HepG2 (cell line): ENCODE results near the gene LMAN2. TPM values are rescaled to one million over a fixed set of nuclear protein-coding genes. Genes with fewer than 3 reads are reported as not detected.
A peak's percentile ranks its signal among the peaks of the same experiment; 100 is the strongest.

ENCODE experiments used
- CEBPG ChIP-seq: IDR thresholded peaks from 2 replicates; pipeline ENCODE4 v1.6.1; 2016
- CREM ChIP-seq, 2 experiments: sonication (generic) in 1 of 2; formaldehyde crosslinking in 1 of 2; IDR thresholded peaks; 2 replicates each; pipeline versions ENCODE4 v1.4.0 to v1.6.1; 2016 to 2020; ENCODE audit warnings: antibody characterized with exemption in 1 of 2, mild to moderate bottlenecking in 1 of 2, missing genetic modification reagents in 1 of 2
- FOXO1 ChIP-seq: sonication (generic); formaldehyde crosslinking; IDR thresholded peaks from 2 replicates; pipeline ENCODE4 v1.4.0; 2020; ENCODE audit warnings: missing genetic modification reagents
- FOXP1 ChIP-seq, 2 experiments: fragments of 450-650 bp in 1 of 2; IDR thresholded peaks; 2 replicates each; pipeline ENCODE4 v1.6.1; 2017 to 2018; ENCODE audit warnings: antibody characterized with exemption in 1 of 2
- MAFG ChIP-seq: sonication (generic); formaldehyde crosslinking; IDR thresholded peaks from 2 replicates; pipeline ENCODE4 v1.5.1; 2020; ENCODE audit warnings: mild to moderate bottlenecking, missing genetic modification reagents
- MLLT10 ChIP-seq: sonication (generic); formaldehyde crosslinking; IDR thresholded peaks from 2 replicates; pipeline ENCODE4 v1.4.0; 2020; ENCODE audit warnings: missing genetic modification reagents
- PRMT3 ChIP-seq: sonication (generic); formaldehyde crosslinking; IDR thresholded peaks from 2 replicates; pipeline ENCODE4 v1.8.1; 2022; ENCODE audit warnings: low read depth, mild to moderate bottlenecking, moderate library complexity, missing genetic modification reagents, borderline replicate concordance
- SP4 ChIP-seq: sonication (generic); formaldehyde crosslinking; IDR thresholded peaks from 2 replicates; pipeline ENCODE4 v1.8.1; 2023; ENCODE audit warnings: mild to moderate bottlenecking, missing genetic modification reagents
- TBX3 ChIP-seq: fragments of 450-650 bp; IDR thresholded peaks from 2 replicates; pipeline ENCODE4 v1.6.1; 2017; ENCODE audit warnings: antibody characterized with exemption, mild to moderate bottlenecking, inconsistent platforms, borderline replicate concordance
- ZFP62 ChIP-seq: sonication (generic); formaldehyde crosslinking; IDR thresholded peaks from 2 replicates; pipeline ENCODE4 v1.4.0; 2020; ENCODE audit warnings: missing genetic modification reagents
- ZFYVE20 ChIP-seq: sonication (generic); formaldehyde crosslinking; IDR thresholded peaks from 2 replicates; pipeline ENCODE4 v1.8.0; 2023; ENCODE audit warnings: low read depth, mild to moderate bottlenecking, moderate library complexity, missing genetic modification reagents, borderline replicate concordance
- ZNF136 ChIP-seq: sonication (generic); formaldehyde crosslinking; IDR thresholded peaks from 2 replicates; pipeline ENCODE4 v1.8.1; 2022; ENCODE audit warnings: low read depth, mild to moderate bottlenecking, moderate library complexity, missing genetic modification reagents
- ZNF451 ChIP-seq: sonication (generic); formaldehyde crosslinking; IDR thresholded peaks from 2 replicates; pipeline ENCODE4 v1.5.0; 2020; ENCODE audit warnings: mild to moderate bottlenecking, missing genetic modification reagents
- ZNF790 ChIP-seq: sonication (generic); formaldehyde crosslinking; IDR thresholded peaks from 2 replicates; pipeline ENCODE4 v1.8.0; 2022; ENCODE audit warnings: missing genetic modification reagents, mild to moderate bottlenecking, borderline replicate concordance
- polyA plus RNA-seq, 8 experiments: library from polyadenylated mRNA; depleted of rRNA in 3 of 8; stranded (reverse) in 7 of 8; unstranded in 1 of 8; fragments of >200 nt; fragmentation: Illumina TruSeq in 4 of 8; extraction: Trizol in 4 of 8; gene quantifications; 2 replicates each; pipeline versions ENCODE4 v1.2.1 to v1.2.3, GENCODE V29; 2011 to 2016; ENCODE audit warnings: low read depth in 4 of 8, missing spikeins in 1 of 8, mixed read lengths in 1 of 8; ENCODE audit not compliant: insufficient read depth in 1 of 8
- total RNA-seq, 5 experiments: library from RNA; depleted of rRNA; stranded (reverse); fragments of >200 nt; fragmentation: Illumina TruSeq; extraction: Trizol; gene quantifications; 2 replicates each; pipeline ENCODE4 v1.2.3, GENCODE V29; 2016; ENCODE audit warnings: low read depth in 1 of 5
- TF ChIP-seq, protein P1 (sequence below): sonication (generic); formaldehyde crosslinking; IDR thresholded peaks from 2 replicates; pipeline ENCODE4 v1.5.1; 2020; ENCODE audit warnings: missing genetic modification reagents, mild to moderate bottlenecking, borderline replicate concordance
- TF ChIP-seq, protein P2 (sequence below), 2 experiments: sonication (generic) in 1 of 2; formaldehyde crosslinking in 1 of 2; IDR thresholded peaks; 2 replicates each; pipeline versions ENCODE4 v1.4.0 to v1.6.1; 2016 to 2020; ENCODE audit warnings: borderline replicate concordance in 1 of 2, low read depth in 1 of 2, mild to moderate bottlenecking in 1 of 2, missing genetic modification reagents in 1 of 2
- TF ChIP-seq, protein P3 (sequence below): sonication (generic); formaldehyde crosslinking; IDR thresholded peaks from 2 replicates; pipeline ENCODE4 v1.8.1; 2023; ENCODE audit warnings: missing genetic modification reagents, inconsistent platforms, borderline replicate concordance
- TF ChIP-seq, protein P4 (sequence below): sonication (generic); formaldehyde crosslinking; IDR thresholded peaks from 2 replicates; pipeline ENCODE4 v1.4.0; 2020; ENCODE audit warnings: low read depth, mild to moderate bottlenecking, missing genetic modification reagents

LMAN2 gene
- total and polyA plus RNA-seq, 2 of the 13 experiments (the other 11 are each of a cell fraction or from before 2014, with no cell fraction given), result 191 to 197 TPM

DNA sequence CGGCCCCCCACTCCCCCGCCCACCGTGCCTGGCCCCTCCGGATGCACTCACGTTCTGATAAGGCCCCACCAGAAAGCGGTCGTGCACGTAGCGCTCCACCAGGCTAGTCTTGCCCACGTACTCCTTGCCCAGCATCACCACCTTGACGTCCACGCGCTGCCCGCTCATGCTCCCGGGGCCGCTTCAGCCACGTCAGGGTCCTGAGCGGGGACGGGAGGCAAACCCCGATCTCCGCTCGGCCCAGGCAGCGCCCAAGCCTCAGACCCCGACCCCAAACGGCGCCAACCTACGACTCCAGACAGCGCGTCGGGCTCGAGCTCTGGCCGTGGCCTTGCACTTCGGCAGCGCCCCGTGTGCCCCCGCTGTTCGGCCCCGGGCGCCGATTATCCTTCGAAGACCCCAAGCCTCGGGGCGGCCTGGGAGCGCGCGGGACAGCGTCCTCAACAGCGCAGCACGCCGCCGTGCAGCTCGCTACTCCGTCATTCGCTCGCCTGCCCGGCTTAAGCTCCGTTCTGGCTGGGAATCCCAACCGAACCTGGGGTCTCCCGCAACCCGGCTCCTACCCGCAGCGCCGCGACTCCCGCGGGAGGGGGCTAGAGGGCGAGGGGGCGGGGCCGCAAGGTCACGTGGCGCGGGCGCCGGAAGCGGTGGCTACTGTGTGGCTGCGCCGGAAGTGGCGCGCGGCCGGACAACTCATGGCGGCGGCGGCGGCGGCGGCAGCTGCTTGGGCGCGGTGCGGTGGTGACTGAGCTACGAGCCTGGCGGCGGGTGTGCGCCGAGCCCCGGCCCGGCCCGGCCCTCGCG is 48.1 kb downstream of the LMAN2 start, which contains the start of the genes PRELID1 and RAB24 (continued):
- TF ChIP-seq, protein P1, sequence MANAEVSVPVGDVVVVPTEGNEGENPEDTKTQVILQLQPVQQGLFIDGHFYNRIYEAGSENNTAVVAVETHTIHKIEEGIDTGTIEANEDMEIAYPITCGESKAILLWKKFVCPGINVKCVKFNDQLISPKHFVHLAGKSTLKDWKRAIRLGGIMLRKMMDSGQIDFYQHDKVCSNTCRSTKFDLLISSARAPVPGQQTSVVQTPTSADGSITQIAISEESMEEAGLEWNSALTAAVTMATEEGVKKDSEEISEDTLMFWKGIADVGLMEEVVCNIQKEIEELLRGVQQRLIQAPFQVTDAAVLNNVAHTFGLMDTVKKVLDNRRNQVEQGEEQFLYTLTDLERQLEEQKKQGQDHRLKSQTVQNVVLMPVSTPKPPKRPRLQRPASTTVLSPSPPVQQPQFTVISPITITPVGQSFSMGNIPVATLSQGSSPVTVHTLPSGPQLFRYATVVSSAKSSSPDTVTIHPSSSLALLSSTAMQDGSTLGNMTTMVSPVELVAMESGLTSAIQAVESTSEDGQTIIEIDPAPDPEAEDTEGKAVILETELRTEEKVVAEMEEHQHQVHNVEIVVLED (CRISPR knock-in tag), result peak; percentile 58; the same call in 1 of the 2 replicates
- no peak for TF ChIP-seq CREM (IDR thresholded peaks at IDR 0.05)
- TF ChIP-seq CREM (CRISPR knock-in tag; IDR thresholded peaks at IDR 0.05), result no peak
- 0 out of 2 replicates have a peak, but pooled peaks have one; percentile 19 for TF ChIP-seq TBX3
- TF ChIP-seq SP4 (CRISPR knock-in tag), result peak; percentile 66; the same call in 1 of the 2 replicates
- TF ChIP-seq ZNF451 (CRISPR knock-in tag), result peak; percentile 70; the same call in 1 of the 2 replicates
- 0 out of 2 replicates have a peak, but pooled peaks have one; percentile 49 for TF ChIP-seq ZNF790 (CRISPR knock-in tag)
- TF ChIP-seq CEBPG (CRISPR knock-in tag), result no peak
- TF ChIP-seq ZFYVE20 (CRISPR knock-in tag), result 0 out of 2 replicates have a peak, but pooled peaks have one; percentile 78
- no peak for TF ChIP-seq FOXP1 (IDR thresholded peaks at IDR 0.05)
- TF ChIP-seq FOXP1 (CRISPR knock-in tag; IDR thresholded peaks at IDR 0.05), result no peak
- TF ChIP-seq MLLT10, result 0 out of 2 replicates have a peak, but pooled peaks have one; percentile 4
- TF ChIP-seq MAFG (CRISPR knock-in tag), result no peak
- 0 out of 2 replicates have a peak, but pooled peaks have one; percentile 77 for TF ChIP-seq PRMT3
- peak; percentile 57 for TF ChIP-seq FOXO1 (CRISPR knock-in tag)
- TF ChIP-seq, protein P2, sequence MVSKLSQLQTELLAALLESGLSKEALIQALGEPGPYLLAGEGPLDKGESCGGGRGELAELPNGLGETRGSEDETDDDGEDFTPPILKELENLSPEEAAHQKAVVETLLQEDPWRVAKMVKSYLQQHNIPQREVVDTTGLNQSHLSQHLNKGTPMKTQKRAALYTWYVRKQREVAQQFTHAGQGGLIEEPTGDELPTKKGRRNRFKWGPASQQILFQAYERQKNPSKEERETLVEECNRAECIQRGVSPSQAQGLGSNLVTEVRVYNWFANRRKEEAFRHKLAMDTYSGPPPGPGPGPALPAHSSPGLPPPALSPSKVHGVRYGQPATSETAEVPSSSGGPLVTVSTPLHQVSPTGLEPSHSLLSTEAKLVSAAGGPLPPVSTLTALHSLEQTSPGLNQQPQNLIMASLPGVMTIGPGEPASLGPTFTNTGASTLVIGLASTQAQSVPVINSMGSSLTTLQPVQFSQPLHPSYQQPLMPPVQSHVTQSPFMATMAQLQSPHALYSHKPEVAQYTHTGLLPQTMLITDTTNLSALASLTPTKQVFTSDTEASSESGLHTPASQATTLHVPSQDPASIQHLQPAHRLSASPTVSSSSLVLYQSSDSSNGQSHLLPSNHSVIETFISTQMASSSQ (IDR thresholded peaks at IDR 0.05; ENCODE audit: low read depth), result no peak
- TF ChIP-seq, protein P2 (CRISPR knock-in tag; IDR thresholded peaks at IDR 0.05; ENCODE audit: borderline replicate concordance), result peak; percentile 75; the same call in 1 of the 2 replicates
- peak; percentile 62; the same call in 1 of the 2 replicates for TF ChIP-seq ZNF136
- TF ChIP-seq, protein P3, sequence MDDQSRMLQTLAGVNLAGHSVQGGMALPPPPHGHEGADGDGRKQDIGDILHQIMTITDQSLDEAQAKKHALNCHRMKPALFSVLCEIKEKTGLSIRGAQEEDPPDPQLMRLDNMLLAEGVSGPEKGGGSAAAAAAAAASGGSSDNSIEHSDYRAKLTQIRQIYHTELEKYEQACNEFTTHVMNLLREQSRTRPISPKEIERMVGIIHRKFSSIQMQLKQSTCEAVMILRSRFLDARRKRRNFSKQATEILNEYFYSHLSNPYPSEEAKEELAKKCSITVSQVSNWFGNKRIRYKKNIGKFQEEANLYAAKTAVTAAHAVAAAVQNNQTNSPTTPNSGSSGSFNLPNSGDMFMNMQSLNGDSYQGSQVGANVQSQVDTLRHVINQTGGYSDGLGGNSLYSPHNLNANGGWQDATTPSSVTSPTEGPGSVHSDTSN, result 0 out of 2 replicates have a peak, but pooled peaks have one; percentile 30
- TF ChIP-seq ZFP62 (CRISPR knock-in tag), result no peak
- TF ChIP-seq, protein P4, sequence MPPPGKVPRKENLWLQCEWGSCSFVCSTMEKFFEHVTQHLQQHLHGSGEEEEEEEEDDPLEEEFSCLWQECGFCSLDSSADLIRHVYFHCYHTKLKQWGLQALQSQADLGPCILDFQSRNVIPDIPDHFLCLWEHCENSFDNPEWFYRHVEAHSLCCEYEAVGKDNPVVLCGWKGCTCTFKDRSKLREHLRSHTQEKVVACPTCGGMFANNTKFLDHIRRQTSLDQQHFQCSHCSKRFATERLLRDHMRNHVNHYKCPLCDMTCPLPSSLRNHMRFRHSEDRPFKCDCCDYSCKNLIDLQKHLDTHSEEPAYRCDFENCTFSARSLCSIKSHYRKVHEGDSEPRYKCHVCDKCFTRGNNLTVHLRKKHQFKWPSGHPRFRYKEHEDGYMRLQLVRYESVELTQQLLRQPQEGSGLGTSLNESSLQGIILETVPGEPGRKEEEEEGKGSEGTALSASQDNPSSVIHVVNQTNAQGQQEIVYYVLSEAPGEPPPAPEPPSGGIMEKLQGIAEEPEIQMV (CRISPR knock-in tag), result 0 out of 2 replicates have a peak, but pooled peaks have one; percentile 42
